Pulmonary artery endothelial cell (primary cell): Measurements from ENCODE around the gene NOC4L. TPM values are rescaled to one million over a fixed set of nuclear protein-coding genes. Genes with fewer than 3 reads are reported as not detected.
"Not testable (repeated sequence)": the region's sequence is repeated elsewhere in the genome, so short reads cannot be mapped to it uniquely, and the experiment has no call there.

Source experiments
- DNase-seq: peaks from one replicate; pipeline ENCODE4 v3.0.0-alpha.2; 2011; ENCODE audit warnings: low read depth, low spot score
- total RNA-seq: library from RNA; depleted of rRNA; stranded (reverse); fragments of >200 nt; gene quantifications from 2 replicates; pipeline ENCODE4 v1.2.3, GENCODE V29; 2014

NOC4L gene
- 15.2 and 22.4 TPM in 2 replicates for total RNA-seq

DNA sequence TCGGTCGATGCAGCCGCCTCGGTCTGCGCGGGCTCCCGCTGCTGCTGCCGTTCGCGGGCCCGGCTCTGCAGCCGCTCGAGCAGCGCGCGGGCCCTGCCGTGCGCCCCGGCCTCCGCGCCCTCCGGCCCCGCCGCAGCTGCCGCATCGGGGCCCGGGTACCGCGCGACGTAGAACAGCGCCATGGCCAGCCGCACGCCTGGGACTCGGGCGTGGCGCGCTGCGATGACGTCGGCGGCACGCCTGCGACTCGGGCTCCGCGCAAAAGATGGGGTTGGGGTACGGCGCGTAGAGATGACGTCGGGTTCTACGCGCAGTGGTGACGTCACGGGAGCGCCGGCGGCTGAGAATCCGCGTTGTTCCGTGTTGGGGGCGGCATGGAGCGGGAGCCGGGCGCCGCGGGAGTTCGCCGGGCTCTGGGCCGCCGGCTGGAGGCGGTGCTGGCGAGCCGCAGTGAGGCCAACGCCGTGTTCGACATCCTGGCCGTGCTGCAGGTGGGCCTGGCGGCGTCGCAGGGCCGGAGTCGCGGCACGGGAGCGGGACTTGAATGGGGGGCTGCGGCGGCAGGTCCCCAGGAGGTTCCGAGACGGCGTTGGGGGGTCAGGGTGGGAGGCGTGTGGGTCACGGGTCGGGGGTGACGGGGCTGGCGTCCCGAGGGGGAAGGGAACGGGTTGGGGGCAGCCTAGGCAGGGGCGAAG is at the start of gene NOC4L, which contains the start of gene DDX51:
Gene NOC4L, plus strand, starts transcription at position 343 of the 695 bp plus-strand sequence. Its CDS starts 32 bp downstream, at position 375.
Gene DDX51, minus strand, starts transcription at position 205 of the 695 bp plus-strand sequence. Its CDS starts 23 bp downstream, at position 182.
- DNase-seq, result peak; percentile 78

DNA sequence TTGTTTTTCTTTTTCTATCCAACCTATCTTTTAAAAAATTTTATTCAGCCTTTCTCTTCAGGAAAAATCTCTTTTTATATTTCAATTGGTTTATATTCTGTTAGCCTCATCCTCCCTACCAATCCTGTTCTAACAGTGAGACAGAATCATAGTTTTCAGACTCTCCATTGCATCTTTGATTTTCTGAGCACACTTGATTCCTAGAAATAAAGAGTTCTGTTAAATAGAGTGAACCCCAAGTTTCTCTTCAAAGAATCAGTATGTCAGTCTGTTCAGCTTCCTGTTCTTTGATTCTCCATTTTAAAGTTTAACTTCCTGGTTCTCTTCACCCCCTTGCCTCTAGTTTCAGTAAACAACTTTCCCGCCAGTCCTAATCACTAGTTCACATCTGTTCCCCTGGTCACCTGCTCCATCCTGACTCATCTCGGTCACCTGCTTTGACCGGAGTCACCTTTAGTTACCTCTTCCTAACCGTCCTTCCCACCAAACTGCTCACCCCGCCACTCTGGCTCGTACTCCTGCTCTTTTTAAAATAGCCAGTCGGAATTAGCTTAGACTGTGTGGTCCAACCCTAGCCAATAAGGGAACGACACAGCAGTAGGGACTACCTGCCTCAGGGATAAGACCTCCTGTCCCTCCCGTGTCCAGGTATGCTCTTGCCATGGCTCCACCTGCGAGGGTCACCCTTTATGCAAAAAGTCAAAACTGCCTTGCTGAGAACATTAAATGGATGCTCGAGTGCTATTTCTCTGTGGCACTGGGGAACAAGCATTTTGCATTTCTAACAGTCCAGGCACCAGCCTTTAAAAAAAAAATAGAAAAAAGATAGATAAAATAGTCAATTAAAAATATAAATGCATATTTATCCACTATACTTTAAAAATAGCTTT is 48.5 kb upstream of the NOC4L start:
- DNase-seq, result no peak

GRCh38 chr12:132099739-132100138 is 44.5 kb upstream of the NOC4L start:
- no peak for DNase-seq

GRCh38 chr12:132100306-132101065 is 43.8 kb upstream of the NOC4L start:
- DNase-seq, result no peak

DNA sequence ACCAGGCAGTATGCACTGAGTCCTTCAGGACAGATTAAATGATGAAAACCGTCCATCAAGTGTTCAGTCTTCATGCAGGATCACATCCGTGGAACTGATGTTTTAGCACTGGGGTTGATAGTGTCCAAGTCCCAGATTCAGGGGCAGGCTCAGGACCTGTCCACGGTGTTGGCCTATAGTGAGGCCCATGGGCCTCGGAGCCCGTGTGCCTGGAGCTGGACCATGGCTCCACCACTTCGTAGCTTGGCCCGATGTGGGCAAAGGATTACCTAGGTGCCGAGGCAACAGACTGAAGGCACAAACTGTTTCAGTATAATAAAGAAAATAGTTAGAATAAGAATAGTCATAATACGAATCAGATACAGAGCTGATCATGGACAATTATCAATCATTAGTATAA is 42.0 kb upstream of the NOC4L start:
- no peak for DNase-seq

DNA sequence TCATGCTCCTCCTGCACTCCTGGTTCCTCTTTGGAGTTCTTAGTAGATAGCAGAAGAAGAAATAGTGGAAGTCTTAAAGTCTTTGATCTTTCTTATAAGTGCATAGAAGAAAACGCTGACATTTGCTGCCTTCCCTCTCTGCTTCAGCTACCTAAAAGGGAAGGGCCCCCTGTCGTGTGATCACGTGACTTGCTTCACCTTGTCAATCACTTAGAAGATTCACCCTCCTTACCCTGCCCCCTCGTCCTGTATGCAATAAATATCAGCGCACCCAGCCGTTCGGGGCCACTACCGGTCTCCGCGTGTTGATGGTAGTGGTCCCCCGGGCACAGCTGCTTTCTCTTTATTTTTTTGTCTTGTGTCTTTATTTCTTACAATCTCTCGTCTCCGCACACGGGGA is 41.2 kb upstream of the NOC4L start:
- DNase-seq, result not testable (repeated sequence)

DNA sequence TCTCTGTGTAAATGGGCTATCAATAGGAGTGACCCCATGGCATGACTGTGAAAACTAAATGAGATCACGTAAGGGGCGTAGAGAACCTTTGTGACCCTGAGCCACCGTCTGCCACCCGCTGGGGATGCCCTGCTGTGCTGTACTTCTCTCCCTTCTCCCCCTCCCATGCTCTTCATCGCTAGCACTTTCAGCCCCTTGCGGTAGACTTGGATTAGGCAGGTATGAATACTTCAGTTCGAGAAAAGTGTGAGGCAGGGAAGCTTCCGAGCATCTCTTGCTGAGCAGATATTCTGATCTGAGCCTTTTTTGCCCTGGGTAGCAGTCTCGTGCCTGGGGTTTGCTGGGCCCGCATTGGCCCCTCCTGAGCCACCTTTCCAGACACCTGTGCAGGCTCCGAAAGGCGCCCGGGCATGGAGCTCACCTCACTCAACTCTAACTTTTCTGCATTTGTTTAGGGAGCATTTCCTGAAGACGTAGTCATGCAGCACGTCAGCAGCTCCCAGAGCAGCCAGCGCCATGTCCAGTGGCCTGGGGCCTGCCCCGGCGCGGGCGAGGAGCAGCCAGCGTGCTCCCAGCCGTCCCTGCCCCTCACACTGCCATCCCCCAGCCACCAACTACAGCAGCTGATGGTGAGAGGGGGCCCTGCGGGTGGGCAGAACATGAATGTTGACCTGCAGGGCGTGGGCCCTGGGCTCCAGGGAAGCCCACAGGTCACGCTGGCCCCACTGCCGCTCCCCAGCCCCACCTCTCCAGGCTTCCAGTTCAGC is 40.5 kb upstream of the NOC4L start:
- DNase-seq, result no peak

GRCh38 chr12:132105467-132105866 is 38.8 kb upstream of the NOC4L start:
- no peak for DNase-seq

- no peak for DNase-seq
Observed at GRCh38 chr12:132106921-132107320, 37.3 kb upstream of the NOC4L start.

- no peak for DNase-seq
Observed at GRCh38 chr12:132108211-132108832, 35.9 kb upstream of the NOC4L start.

- peak; percentile 36 for DNase-seq
Observed at GRCh38 chr12:132109741-132110140, 34.5 kb upstream of the NOC4L start.

DNA sequence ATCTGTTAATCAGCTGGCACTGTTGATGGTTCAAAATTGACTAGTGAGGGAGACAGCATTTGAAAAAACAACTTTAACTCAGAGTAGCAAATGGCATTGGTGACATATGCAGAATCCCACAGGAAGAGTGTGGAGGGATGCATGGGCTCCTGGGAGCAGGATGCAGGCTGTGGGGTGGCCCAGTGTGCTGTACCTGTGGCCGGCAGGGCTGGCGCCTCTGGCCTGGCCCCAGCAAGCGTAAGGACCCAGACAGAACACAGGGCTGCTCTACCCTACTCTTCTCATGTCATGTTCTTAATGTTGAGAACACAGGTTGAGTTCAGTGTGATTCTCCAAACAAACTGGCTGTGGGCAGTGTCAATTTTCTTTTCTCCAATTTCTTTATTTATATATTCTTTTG is 33.6 kb upstream of the NOC4L start:
- DNase-seq, result no peak

DNA sequence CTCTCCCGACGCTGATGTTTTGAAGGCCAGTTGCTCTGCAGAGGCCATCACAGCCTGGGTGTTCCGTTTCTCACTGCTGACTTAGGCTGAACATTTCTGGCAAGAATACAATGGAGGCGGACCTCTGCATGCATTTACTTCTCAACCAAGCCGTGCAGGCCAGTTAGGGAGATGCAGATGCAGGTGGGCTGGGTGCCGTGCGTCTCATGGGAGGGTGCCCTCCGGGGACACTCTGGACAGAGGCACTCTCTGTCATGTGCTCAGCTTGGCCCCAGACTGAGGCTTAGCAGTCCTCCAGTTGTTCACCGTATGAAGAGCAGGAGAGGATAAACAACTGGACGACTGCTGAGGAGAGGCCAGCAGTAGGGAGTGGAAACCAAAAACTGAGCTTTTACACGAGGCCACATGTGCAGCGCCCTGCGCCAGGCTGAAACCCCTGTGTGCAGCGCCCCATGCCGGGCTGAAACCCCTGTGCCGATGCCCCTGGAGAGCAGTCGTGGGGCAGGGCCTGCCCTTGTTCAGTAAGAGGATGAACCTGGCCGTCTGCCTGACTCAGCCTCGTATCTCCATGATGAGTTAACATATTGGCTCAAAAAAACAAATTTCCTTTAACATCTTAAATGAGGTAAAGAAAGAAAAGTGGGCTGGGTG is 32.5 kb upstream of the NOC4L start:
- DNase-seq, result no peak

- no peak for DNase-seq
Observed at GRCh38 chr12:132114667-132115066, 29.6 kb upstream of the NOC4L start.

DNA sequence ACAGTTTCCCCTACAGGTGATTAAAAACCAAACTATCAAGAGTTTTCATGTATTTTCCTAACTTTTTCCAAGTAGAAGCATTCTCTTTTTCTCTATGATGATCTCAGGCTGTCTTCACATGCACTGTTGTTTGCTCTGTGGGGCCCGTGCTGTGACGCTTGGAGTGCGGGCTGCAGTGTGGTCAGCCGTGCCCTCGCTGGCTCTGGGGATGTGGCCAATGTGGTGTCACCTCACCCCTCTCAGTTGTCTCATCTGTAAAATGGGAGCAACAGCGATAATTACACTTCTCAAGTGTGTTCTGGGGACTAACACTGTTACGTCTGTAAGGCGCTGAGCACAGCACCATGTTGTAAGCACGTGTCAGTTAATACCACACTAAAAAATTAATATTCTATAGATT is 28.8 kb upstream of the NOC4L start:
- no peak for DNase-seq

DNA sequence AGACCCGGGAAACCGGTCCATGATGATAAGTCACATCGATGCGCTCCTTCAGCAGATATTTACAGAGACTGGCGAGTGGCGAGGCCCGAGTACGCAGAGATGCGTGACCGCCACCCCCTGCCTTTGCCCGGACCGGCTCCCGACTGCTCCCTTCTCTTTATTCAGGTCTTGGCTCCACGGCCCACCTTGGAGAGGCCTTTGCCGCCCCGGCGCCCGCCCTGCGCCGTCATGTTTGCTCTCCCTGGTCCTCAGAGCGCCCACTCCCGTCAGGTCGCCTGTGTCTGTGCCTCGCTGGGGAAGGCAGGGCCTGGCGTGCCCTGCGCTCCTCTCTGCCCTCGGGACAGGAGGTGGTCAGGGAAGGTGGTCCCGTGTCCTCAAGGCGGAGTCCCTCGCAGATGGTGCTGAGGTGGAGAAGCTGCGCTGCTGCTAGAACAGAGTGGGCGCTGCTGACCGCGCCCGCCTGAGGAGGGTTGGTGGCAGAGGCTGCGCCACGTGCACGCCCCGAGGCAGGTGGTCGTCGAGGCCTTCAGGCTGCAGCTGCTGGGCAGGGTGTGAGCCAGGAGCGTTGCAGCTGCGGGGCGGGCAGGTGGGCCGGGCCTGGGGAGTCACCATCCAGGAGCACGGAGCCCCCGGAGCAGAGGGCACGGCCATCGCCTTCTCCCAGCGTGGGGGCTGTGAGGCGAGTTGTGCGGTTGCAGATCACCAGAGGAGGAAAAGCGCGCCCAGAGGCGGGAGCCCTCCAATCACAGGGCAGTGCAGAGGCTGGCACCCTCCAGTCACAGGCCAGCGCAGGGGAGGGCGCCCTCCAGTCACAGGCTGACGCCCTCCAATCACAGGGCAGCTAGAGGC is 27.3 kb upstream of the NOC4L start:
- DNase-seq, result no peak

DNA sequence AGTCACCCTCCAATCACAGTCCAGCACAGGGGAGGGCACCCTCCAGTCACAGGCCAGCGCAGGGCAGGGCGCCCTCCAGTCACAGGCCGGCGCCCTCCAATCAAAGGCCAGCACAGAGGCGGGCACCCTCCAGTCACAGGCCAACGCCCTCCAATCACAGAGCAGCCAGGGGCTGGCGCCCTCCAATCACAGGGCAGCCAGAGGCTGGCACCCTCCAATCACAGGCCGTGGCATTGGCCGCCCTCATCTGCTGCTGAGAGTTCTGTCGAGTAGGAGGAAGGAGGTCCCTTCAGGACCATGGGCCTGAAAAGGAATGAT is 26.7 kb upstream of the NOC4L start:
- DNase-seq, result no peak

DNA sequence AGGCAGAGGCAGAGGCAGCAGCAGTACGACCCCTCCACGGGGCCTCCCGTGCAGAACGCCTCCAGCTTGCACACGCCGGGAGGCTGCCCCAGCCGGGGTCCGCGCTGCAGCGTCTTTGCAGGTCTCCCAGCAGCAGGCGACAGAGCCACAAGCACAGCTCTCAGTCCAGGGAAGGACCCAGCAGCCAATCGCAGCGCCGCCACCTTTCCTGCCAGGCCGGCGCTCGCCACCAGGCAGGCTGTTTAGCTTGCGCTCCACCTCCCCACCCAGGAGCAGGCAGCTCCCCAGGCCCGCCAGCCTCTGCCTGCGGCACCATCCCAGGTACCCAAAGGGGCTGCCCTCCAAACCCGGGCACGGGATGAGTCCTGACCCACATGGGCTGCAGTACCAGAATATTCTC is 25.4 kb upstream of the NOC4L start:
- no peak for DNase-seq

GRCh38 chr12:132121283-132121682 is 23.0 kb upstream of the NOC4L start:
- no peak for DNase-seq
